GM21529 (cell line): ENCODE measurements around the gene PNKD.
"Not testable (repeated sequence)": the region's sequence is repeated elsewhere in the genome, so short reads cannot be mapped to it uniquely, and the experiment has no call there.

ENCODE experiments used
- ATAC-seq: cut with Tn5 transposase; IDR thresholded peaks from one replicate; pipeline ENCODE4 v1.9.1; 2021; ENCODE audit not compliant: unreplicated experiment

Gene PNKD

DNA sequence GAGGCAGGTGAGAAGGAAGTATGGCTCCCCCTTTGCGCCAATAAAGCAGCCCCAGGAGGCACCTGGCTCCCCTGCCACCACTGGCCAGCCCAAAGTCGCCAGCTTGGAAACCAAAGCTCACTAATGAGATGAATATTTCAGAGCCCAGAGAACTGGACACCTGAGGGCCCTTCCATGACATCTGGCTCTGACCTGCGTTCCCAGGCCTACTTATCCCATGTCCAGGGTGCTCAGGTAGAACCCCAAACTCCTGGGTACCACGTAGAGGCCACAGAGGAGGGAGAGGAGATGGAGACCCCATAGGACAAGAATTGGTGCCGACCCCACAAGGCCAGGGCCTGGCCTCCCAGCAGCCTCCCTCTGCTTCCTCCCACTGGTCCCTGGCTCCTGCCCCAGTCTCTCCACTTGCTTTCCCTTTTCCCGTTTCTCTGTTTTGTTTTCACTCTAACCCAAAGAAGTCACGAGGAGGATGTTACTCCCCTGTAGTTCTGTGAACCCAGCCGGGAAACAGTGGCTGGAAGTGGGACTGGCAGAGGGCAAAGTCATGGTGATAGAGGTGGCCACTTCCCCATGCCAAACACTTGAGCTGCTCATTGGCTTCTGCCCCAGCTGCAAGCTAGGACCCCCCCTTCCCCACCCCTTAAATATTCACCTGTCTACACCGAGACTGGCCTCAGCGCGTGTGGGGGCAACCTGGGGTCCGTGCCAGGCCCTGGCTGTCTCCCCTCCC, 21.2 kb downstream of the PNKD start:
- ATAC-seq, result no peak

GRCh38 chr2:218292048-218293014, 22.0 kb downstream of the PNKD start, which contains the start of gene TMBIM1:
Gene TMBIM1 (minus strand): TSS chr2:218292503. CDS start chr2:218282141, 10,362 bp downstream.
- peak; percentile 71 for ATAC-seq

DNA sequence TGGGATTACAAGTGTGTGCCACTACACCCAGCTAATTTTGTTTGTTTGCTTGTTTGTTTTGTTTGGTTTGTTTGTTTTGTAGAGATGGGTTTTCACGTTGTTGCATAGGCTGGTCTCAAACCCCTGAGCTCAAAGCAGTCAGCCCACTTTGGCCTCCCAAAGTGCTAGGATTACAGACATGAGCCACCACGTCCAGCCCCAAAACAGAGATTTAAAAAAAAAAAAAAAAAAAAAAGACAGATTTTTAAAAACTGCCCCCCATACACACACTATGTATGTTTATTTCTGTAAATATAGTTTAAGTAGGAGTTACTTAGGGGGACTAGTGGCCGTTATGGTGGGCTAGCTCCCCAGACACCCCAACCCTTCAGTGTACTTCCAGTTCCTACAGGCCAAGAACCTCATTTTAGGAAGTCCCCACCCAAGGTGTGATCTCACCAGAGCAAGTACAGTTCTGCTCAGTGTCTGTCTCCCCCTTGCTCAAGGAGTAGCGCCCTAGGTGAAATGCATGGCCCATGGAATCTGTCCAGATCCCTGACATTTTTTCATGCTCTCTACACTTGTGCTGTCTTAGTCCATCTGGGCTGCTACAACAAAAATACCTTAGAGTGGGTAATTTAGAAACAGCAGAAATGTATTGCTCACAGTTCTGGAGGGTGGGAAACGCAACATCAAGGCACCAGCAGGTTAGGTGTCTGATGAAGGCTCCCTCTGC, 23.6 kb downstream of the PNKD start:
- no peak for ATAC-seq

- no peak for ATAC-seq
Measured at GRCh38 chr2:218294430-218295022, 24.2 kb downstream of the PNKD start.

DNA sequence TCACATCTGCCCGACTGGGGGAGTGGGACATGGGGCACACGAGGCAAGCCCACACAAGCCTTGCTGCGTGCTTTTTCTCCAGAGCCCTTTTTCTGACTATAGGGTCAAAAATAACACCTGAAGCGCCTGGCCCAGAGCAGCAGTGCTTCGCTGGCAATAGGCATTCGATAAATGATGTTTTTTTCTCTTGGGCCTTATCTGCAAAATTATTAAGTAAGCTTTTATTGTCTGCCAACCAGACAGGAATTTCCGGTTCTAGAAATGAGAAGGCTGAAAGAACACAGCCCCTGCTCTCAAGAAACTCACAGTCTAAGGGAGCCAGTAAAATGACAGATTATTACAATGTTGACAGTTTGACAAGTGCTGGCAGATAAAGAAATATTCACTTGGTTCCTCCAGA, 24.7 kb downstream of the PNKD start:
- ATAC-seq, result no peak

DNA sequence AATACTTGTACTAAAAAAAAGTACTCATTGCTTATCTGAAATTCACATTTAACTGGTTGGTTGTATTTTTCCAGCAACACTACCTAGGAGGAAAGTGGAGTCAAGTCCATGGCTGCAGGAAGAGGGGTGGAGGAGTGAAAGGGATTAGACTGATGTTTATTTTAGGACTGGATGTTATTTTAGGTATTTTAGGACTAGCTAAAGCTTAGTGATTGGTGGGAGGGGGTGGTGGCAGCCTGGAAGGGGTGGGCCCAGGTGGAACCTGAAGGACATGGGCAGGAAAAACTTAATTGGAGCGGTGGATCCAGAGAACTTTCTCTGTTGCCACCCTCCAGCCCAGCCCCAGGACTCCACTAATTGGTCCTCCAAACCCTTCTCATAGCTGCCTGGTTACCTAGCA, 25.9 kb downstream of the PNKD start:
- no peak for ATAC-seq

DNA sequence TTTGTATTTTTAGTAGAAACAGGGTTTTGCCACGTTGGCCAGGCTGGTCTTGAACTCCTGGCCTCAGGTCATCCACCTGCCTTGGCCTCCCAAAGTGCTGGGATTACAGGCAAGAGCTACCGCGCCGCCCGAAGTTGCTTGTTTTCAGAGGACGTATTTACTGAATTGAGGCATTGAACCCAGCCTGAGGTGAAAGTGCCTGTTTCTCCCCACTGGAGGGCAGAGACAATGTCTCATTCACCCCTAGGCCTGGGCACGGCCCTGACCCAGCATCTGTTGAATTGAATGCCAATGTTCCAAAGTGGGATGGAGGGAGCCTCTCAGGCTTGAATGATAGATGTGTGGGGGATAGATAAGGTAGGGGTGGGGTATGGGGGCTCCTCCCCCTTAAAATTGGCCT, 26.5 kb downstream of the PNKD start:
- ATAC-seq, result no peak

- no peak for ATAC-seq
Measured at GRCh38 chr2:218298314-218298875, 28.1 kb downstream of the PNKD start.

DNA sequence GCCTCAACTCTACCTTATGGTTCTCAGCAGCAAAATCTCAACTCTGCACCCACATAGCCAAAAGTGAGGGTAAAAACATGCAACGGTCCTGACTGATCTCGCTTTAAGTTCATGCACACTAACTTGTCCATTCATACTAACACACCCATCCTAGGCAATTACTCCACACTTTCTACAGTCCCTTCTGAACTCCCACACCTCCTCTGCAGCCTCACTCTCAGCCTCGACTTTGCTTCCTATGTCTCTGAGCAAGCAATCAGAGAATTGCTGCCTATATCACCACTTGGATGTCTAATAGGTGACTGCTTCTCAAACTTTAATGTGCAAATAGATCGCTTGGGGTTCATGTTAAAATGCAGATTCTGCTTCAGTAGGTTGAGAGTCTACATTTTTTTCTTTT, 29.8 kb downstream of the PNKD start:
- no peak for ATAC-seq

DNA sequence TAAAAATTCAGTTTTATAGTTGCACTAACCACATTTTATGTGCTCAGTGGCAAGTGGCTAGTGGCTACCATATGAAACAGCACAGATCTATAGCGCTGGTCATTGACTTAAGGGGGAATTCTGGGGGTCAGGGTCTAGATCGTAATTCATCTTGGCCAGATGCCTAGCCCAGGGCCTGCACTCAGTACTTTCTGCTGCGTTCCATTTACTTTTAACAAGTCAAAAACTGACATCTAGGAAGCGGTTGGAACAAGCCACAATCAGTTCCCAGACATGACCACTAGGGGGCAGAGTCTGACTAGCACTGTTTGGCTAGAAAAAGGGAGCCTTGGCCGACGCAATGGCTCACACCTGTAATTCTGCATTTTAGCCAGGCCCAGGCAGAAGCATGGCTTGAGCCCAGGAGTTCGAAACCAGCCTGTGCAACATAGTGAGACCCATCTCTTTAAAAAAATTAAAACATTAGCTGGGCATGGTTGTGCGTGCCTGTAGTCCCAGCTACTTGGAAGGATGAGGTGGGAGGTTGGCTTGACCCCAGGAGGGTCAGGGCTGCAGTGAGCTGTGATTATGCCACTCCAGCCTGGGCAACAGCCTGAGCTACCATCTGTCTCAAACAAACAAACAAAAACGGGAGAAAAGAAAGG, 31.0 kb downstream of the PNKD start:
- peak; percentile 91 for ATAC-seq

DNA sequence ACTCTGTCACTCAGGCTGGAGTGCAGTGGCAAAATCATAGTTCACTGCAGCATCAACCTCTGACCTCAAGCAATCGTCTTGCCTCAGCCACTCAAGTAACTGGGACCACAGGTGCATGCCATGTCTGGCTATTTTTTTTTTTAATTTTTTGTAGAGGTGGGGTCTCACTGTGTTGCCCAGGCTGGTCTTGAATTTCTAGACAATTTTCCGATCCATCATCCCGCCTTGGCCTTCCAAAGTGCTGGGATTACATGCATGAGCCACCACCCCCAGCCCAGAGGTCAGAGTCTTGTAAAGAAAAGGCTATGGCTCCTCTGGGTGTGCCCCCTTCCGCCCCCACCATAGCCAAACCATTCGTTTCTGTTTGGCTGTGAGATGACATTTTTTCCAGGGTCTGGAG, 35.1 kb downstream of the PNKD start:
- ATAC-seq, result no peak

GRCh38 chr2:218306184-218306920, 36.0 kb downstream of the PNKD start:
- no peak for ATAC-seq

DNA sequence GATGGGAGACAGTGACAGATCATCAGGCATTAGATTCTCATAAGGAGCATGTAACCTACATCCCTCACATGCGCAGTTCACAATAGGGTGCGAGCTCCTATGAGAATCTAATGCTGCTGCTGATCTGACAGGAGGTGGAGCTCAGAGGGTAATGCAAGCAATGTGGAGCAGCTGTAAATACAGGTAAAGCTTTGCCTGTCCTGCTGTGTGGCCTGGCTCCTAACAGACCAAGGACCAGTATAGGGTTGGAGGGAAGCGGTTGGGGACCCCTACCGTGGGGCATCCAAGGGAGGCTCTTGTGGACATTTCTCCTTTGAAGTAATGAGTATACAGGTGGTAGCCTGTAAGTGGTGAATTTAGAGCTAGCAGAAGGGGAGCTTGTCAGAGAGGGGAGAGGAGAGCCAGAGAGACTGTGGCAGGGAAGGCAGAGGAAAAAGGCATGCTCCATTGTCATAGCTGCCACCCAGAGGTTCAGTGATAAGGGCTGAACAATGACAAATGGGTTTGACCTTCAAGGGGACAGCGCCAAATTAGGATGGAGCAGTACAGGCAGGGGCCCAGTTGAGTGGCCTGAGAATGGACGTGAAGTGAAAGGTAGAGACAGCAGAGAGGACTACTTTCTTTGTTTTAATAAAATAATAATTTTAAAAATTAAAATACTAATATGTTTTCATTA, 37.2 kb downstream of the PNKD start:
- ATAC-seq, result no peak

- ATAC-seq, result no peak
Measured at GRCh38 chr2:218310853-218311540, 40.7 kb downstream of the PNKD start.

DNA sequence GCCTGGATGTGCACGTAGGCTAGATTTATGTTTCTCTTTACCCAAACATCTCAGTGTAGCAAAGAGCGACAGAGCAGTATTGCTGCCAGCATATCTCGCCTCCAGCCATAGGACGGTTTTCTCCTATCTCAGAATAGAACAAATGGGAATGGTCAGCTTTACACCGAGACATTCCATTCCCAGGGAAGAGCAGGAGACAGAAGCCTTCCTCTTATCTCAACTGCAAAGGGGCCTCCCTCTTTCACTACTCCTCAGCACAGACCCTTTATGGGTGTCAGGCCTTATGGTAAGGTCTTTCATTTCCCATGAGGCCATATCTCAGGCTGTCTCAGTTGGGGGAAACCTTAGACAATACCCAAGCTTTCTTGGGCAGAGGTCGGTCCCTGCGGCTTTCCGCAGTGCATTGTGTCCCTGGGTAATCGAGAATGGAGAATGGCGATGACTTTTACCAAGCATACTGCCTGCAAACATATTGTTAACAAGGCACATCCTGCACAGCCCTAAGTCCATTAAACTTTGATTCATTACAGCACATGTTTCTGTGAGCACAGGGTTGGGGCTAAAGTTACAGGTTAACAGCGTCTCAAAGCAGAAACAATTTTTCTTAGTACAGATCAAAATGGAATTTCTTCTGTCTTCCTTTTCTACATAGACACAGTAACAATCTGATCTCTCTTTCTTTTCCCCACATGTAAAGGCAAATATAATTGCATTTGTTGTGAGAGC, 41.4 kb downstream of the PNKD start:
- not testable (repeated sequence) for ATAC-seq

DNA sequence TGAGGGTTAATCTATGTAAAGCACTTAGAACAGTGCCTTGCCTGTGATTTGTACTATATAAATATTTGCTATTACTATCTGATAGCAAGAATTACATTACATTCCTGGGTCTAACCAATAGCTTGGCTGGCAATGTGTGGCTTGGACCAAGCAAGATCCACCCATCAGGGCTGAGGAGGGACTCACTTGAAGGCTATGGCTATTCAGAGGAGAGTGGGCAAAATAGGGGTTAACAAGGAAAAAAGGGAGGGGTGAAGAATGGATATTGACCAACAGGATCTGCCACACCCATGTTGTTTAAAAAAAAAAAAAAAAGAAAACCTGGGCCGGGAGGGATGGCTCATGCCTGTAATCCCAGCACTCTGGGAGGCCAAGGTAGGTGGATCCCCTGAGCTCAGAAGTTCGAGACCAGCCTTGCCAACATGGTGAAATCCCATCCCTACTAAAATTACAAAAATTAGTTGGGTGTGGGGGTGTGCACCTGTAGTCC, 42.0 kb downstream of the PNKD start:
- ATAC-seq, result no peak

- ATAC-seq, result no peak
Measured at GRCh38 chr2:218313356-218313755, 43.0 kb downstream of the PNKD start.
